Urothelium cell line (cell line): ENCODE results near the gene SLC15A2.

ENCODE experiments used
- DNase-seq: peaks from one replicate; pipeline ENCODE4 v3.0.0; 2011; ENCODE audit warnings: low spot score, mixed read lengths
- FAIRE-seq: peaks from 2 replicates; lab custom pipeline; 2011; peaks lifted over from hg19 to GRCh38; lab: Jason Lieb, UNC

The SLC15A2 gene

DNA sequence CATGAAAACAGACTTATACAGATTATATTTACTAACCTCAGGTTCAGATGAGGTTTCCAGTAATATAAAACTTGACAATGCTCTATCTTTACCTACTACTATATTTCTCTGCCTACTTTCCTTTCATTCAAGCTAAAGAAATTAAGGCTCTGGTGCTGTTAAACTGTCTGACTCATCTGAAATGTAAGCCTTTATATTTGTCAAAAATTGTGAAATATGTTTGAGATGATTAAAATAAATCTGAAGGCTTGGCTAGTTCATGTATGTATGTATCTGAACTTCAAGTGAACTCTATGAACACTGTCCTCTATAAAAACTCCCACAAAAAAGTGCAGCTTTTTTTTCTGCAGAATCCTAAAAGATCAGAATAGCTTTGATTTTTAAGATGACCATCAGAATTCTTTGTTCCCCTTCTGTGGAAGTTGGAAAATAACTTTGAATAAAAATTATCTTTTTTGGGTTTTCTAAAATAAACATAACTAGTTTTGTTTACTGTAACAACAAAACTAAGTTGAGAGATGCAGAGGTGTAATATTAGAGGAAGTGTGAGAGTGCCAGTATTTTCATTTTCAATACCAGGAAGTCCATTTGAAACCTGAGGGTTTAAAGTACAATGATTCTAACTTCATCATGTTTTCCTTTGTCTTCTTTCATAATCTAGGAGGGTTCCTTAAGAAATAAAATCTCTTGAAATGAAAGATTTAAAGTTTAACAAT lies 85.7 kb downstream of the SLC15A2 start:
- FAIRE-seq (no peak), DNase-seq (no peak)

DNA sequence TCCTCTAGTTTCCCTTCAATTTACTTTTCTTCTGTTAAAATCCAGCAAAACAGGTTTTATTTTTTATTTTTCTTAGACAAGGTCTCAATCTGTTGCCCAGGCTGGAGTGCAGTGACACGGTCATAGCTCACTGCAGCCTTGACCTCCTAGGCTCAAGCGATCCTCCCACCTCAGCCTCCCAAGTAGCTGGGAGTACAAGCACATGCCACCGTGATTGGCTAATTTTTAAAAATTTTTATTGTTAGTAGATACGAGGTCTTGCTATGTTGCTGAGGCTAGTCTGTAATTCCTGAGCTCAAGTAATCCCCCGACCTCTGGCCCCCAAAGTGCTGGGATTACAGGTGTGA lies 86.2 kb downstream of the SLC15A2 start:
- FAIRE-seq: no peak
- no peak for DNase-seq

DNA sequence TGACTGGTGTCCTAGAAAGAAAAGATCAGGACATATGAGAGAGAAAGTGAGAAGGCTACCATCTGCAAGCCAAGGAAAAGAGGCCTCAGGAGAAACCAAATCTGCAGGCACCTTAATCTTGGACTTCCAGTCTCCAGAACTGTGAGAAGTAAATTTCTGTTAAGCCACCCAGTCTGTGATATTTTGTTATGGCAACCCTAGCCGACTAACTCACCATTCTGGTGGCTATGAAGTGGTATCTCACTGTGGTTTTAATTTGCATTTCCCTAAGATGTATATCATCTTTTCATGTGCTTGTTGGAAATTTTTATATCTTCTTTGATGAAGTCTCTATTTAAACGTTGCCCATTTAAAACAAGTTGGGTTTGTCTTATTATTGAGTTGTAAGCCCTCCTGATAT lies 87.3 kb downstream of the SLC15A2 start:
- FAIRE-seq (no peak), DNase-seq (no peak)

DNA sequence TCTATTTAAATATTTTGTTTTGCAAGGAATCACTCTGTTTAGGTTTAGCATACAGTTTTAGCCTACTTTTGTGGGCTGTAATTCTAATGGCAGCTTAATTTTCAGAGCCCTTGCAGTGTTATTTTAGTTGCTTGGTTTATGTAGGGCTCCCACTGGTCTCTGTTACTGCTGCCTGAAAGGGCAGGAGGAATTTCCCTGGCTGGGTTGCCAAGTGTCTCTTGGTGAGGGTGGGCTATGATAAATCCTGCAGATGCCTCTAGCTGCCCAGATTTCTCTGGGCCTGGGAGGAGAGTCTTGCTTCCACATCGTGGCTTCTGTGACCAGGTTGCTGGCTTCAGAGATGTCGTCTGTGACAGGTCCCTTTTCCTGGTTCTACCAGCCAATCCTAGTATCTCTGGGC lies 91.6 kb downstream of the SLC15A2 start:
- DNase-seq (no peak), FAIRE-seq (no peak)

DNA sequence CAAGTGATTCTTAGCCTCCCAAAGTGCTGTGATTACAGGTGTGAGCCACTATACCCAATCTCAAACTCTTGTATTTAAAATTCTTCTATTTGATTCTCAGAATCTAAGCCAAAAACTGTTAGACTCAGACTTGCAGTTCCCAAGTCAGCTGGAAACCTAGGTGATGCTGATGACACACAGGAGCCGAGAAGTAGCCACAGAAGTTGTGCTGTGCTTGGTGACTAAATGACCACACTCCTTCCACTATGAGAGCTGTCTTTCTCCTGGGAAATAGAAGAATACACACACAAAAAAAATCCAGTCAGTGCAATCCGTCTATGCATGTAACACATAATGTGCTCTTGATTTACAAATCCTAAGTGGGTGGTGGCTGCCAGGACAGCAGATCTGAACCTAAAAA lies 93.9 kb downstream of the SLC15A2 start:
- no peak for FAIRE-seq
- DNase-seq: no peak

DNA sequence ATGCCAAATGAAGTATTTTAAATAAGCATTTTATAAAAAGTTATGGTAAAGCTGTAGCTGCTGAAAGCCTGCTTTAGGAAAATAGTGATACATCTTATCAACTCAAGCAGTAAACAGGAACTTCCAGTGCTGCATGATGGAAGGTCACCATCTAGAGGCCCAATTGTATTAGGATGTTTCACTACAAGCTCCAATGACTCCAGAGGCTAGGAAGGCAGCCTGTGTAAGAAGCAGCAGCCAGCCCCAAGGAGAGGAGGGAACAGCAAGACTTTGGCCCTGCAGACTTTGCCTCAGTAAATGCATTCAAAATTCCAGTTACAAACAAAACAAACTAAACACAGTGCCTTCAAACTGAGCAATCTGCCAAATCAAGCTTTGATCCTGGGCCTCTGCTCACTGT lies 95.7 kb downstream of the SLC15A2 start:
- FAIRE-seq: no peak
- no peak for DNase-seq

DNA sequence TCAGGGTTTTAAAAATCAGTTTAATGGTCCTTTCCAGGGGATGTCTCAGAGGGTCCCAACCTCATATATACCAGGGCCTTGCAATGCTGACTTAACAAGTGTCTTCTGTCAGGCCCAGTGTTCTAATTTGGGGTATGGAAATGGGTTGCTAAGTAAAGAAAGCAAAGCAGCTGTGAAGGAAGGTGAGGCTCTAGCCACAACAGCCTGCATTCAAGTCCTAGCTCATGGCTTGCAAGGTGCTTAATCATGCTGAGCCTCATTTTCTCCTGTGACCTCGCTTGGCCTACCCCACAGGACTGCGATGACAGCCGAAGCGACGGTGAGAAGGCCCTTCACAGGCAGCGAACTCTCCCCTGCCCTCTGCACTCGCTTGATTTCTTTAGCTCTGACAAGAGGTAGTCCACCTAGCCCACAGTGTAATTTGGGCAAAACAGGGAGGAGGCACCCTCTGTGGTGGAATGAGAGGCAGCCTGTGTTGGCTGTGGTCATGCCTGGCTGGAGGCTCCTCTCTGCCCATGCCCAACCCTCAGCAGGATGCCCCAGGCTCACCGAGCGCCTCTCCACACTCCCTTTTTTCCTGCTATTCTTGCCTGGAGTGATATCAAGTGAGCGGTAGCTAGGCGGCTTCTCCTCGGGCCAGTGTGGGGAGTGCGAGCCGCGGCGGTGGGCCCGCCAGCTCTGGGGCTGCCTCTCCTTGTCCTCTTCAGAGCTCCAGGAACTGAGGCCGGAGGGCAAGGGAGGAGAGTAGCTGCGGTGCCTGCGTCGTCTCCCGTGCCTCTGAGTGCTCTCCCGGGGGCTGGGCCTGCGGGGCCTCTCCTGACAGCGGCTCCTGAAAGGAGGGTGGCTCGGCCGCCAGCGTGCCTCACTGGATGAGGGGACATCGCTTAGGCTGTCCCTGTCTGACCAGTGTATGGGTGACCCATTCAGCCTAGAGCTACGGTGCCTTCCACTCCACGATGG lies 98.7 kb downstream of the SLC15A2 start:
- FAIRE-seq: no peak
- DNase-seq: no peak
